ENCODE measurements around the gene P4HTM.

Gene P4HTM

DNA sequence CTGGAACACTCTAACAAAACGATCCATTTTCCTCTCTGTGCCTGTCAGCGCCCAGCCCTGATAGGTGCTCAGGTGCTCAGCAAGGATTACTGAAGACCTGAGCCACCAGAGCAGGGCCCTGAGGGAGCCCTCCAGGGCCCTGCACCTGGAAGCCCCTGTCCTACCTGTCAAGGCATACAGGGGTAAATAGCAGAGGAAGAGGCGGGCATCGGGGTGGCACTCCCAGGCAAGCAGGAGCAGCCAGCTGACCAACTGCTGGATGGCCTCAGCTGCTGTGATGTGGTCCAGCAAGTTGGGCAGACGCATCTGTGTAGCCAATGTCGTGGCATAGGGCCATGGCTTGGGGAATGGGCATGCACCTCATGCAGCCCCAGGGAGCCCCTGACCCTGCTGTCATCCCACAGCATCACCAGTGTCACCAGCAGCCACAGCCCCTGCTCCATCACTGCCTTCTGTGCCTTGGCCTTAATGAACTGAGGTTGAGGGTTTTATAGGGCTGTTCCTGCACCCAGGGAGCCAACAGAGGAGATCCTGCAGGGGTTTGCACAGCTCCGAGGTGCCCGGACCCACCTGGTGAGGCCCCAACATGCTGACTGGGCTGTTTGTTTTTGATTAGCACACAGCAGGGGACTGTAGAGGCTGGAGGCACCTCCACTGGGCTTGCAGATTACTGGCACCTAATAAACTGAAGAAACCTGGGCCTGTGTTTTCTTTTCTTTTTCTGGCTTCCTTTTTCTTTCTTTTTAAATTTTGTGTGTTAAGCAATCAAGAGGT is 9.2 kb downstream of the P4HTM start:
- H3K4me3 ChIP-seq (ENCODE audit: control insufficient read depth, low read depth, low read length), result no peak overlapping the region
- no peak for DNase-seq (ENCODE audit: low read depth)
- TF ChIP-seq CTCF (IDR thresholded peaks at IDR 0.05; ENCODE audit: control insufficient read depth, insufficient read depth, low read depth, low read length, missing control alignments), result no peak

GRCh38 chr3:49001155-49001554 is 11.1 kb downstream of the P4HTM start:
- no peak for DNase-seq (ENCODE audit: low read depth)
- TF ChIP-seq CTCF (IDR thresholded peaks at IDR 0.05; ENCODE audit: control insufficient read depth, insufficient read depth, low read depth, low read length, missing control alignments), result no peak
- H3K4me3 ChIP-seq (ENCODE audit: control insufficient read depth, low read depth, low read length), result no peak overlapping the region

GRCh38 chr3:49004352-49005302 is 14.6 kb downstream of the P4HTM start:
- no peak for TF ChIP-seq CTCF (IDR thresholded peaks at IDR 0.05; ENCODE audit: control insufficient read depth, insufficient read depth, low read depth, low read length, missing control alignments)
- no peak for DNase-seq (ENCODE audit: low read depth)
- H3K4me3 ChIP-seq (ENCODE audit: control insufficient read depth, low read depth, low read length), result no peak overlapping the region

- no peak overlapping the region for H3K4me3 ChIP-seq (ENCODE audit: control insufficient read depth, low read depth, low read length)
- TF ChIP-seq CTCF (IDR thresholded peaks at IDR 0.05; ENCODE audit: control insufficient read depth, insufficient read depth, low read depth, low read length, missing control alignments), result no peak
- DNase-seq (ENCODE audit: low read depth), result no peak
Measured at GRCh38 chr3:49005303-49005680, 15.3 kb downstream of the P4HTM start.

GRCh38 chr3:49005998-49006397 is 16.0 kb downstream of the P4HTM start:
- TF ChIP-seq CTCF (IDR thresholded peaks at IDR 0.05; ENCODE audit: control insufficient read depth, insufficient read depth, low read depth, low read length, missing control alignments), result no peak
- peak overlapping the region; percentile 87 for H3K4me3 ChIP-seq (ENCODE audit: control insufficient read depth, low read depth, low read length)
- no peak for DNase-seq (ENCODE audit: low read depth)

GRCh38 chr3:49006408-49007067 is 16.5 kb downstream of the P4HTM start:
- peak overlapping the region; percentile 87 for H3K4me3 ChIP-seq (ENCODE audit: control insufficient read depth, low read depth, low read length)
- DNase-seq (ENCODE audit: low read depth), result no peak
- no peak for TF ChIP-seq CTCF (IDR thresholded peaks at IDR 0.05; ENCODE audit: control insufficient read depth, insufficient read depth, low read depth, low read length, missing control alignments)
